ENCODE measurements around the gene E2F3. TPM values are rescaled to one million over a fixed set of nuclear protein-coding genes. Genes with fewer than 3 reads are reported as not detected.

The E2F3 gene
- total and polyA plus RNA-seq, 2 donors = 3.0 to 8.6 TPM

GRCh38 chr6:20448828-20449227 is 47.1 kb downstream of the E2F3 start:
- no peak overlapping the region for H3K4me3 ChIP-seq (ENCODE audit: low read length in 2 of 2)
- no peaks in the 10 kb centered on the region for H3K27me3 ChIP-seq (ENCODE audit: control insufficient read depth in 2 of 2, insufficient read depth in 1 of 2, low read length in 1 of 2)
- WGBS = 98% methylated on average over 2 of the region's 2 CpGs
- H3K27ac ChIP-seq (ENCODE audit: low read depth in 1 of 2, low read length in 1 of 2) = no peak overlapping the region
- H3K4me1 ChIP-seq (ENCODE audit: control insufficient read depth in 2 of 2, insufficient read depth in 2 of 2, low read length in 2 of 2) = no peaks in the 10 kb centered on the region
- H3K9me3 ChIP-seq (ENCODE audit: control insufficient read depth in 2 of 2, insufficient read depth in 1 of 2, low read length in 1 of 2) = no peaks in the 10 kb centered on the region
- no peaks in the 10 kb centered on the region for H3K36me3 ChIP-seq (ENCODE audit: control insufficient read depth in 2 of 2, insufficient read depth in 2 of 2, low read length in 1 of 2)
- DNase-seq (ENCODE audit: low read depth in 6 of 9, low spot score in 9 of 9) = no peak

GRCh38 chr6:20454204-20454824 is 52.6 kb downstream of the E2F3 start:
- 82% methylated on average over 4 of the region's 4 CpGs for WGBS
- no peak overlapping the region for H3K27ac ChIP-seq (ENCODE audit: low read depth in 1 of 2, low read length in 1 of 2)

GRCh38 chr6:20455251-20455940 is 53.7 kb downstream of the E2F3 start:
- WGBS = 93% methylated on average over 5 of the region's 5 CpGs
- DNase-seq (ENCODE audit: low read depth in 6 of 9, low spot score in 9 of 9) = no peak
- Histone ChIP-seq H3K4me3 (ENCODE audit: low read length in 2 of 2) (no peak overlapping the region), H3K27me3 (ENCODE audit: control insufficient read depth in 2 of 2, insufficient read depth in 1 of 2, low read length in 1 of 2) (no peaks in the 10 kb centered on the region), H3K36me3 (ENCODE audit: control insufficient read depth in 2 of 2, insufficient read depth in 2 of 2, low read length in 1 of 2) (peaks cover 2 to 8% of the 10 kb centered on the region in 2 donors), H3K27ac (ENCODE audit: low read depth in 1 of 2, low read length in 1 of 2) (no peak overlapping the region), H3K9me3 (ENCODE audit: control insufficient read depth in 2 of 2, insufficient read depth in 1 of 2, low read length in 1 of 2) (no peaks in the 10 kb centered on the region), H3K4me1 (ENCODE audit: control insufficient read depth in 2 of 2, insufficient read depth in 2 of 2, low read length in 2 of 2) (peaks cover 0 to 5% of the 10 kb centered on the region in 2 donors)

More at GRCh38 chr6:20454204-20454824, 52.6 kb downstream of the E2F3 start:
- H3K9me3 ChIP-seq (ENCODE audit: control insufficient read depth in 2 of 2, insufficient read depth in 1 of 2, low read length in 1 of 2) = no peaks in the 10 kb centered on the region
- H3K4me1 ChIP-seq (ENCODE audit: control insufficient read depth in 2 of 2, insufficient read depth in 2 of 2, low read length in 2 of 2) = peaks cover 0 to 5% of the 10 kb centered on the region in 2 donors
- no peaks in the 10 kb centered on the region for H3K27me3 ChIP-seq (ENCODE audit: control insufficient read depth in 2 of 2, insufficient read depth in 1 of 2, low read length in 1 of 2)
- H3K36me3 ChIP-seq (ENCODE audit: control insufficient read depth in 2 of 2, insufficient read depth in 2 of 2, low read length in 1 of 2) = peaks cover 0 to 4% of the 10 kb centered on the region in 2 donors
- H3K4me3 ChIP-seq (ENCODE audit: low read length in 2 of 2) = no peak overlapping the region
- peak in 2 of 9 donors; percentile 4 to 18 for DNase-seq (ENCODE audit: low read depth in 6 of 9, low spot score in 9 of 9)

GRCh38 chr6:20458027-20458894 is 56.6 kb downstream of the E2F3 start:
- H3K27ac ChIP-seq (ENCODE audit: low read depth in 1 of 2, low read length in 1 of 2) = no peak overlapping the region
- no peaks in the 10 kb centered on the region for H3K27me3 ChIP-seq (ENCODE audit: control insufficient read depth in 2 of 2, insufficient read depth in 1 of 2, low read length in 1 of 2)
- H3K4me3 ChIP-seq (ENCODE audit: low read length in 2 of 2) = no peak overlapping the region
- peaks cover 0 to 5% of the 10 kb centered on the region in 2 donors for H3K4me1 ChIP-seq (ENCODE audit: control insufficient read depth in 2 of 2, insufficient read depth in 2 of 2, low read length in 2 of 2)
- 60% methylated on average over 8 of the region's 8 CpGs for WGBS
- H3K36me3 ChIP-seq (ENCODE audit: control insufficient read depth in 2 of 2, insufficient read depth in 2 of 2, low read length in 1 of 2) = peaks cover 2 to 8% of the 10 kb centered on the region in 2 donors
- no peak for DNase-seq (ENCODE audit: low read depth in 6 of 9, low spot score in 9 of 9)
- H3K9me3 ChIP-seq (ENCODE audit: control insufficient read depth in 2 of 2, insufficient read depth in 1 of 2, low read length in 1 of 2) = no peaks in the 10 kb centered on the region

- Histone ChIP-seq H3K27ac (ENCODE audit: low read depth in 1 of 2, low read length in 1 of 2) (no peak overlapping the region), H3K4me1 (ENCODE audit: control insufficient read depth in 2 of 2, insufficient read depth in 2 of 2, low read length in 2 of 2) (no peaks in the 10 kb centered on the region), H3K4me3 (ENCODE audit: low read length in 2 of 2) (no peak overlapping the region), H3K9me3 (ENCODE audit: control insufficient read depth in 2 of 2, insufficient read depth in 1 of 2, low read length in 1 of 2) (no peaks in the 10 kb centered on the region), H3K36me3 (ENCODE audit: control insufficient read depth in 2 of 2, insufficient read depth in 2 of 2, low read length in 1 of 2) (peaks cover 2 to 8% of the 10 kb centered on the region in 2 donors), H3K27me3 (ENCODE audit: control insufficient read depth in 2 of 2, insufficient read depth in 1 of 2, low read length in 1 of 2) (no peaks in the 10 kb centered on the region)
- DNase-seq (ENCODE audit: low read depth in 6 of 9, low spot score in 9 of 9) = no peak
- WGBS = 99% methylated on average over 6 of the region's 6 CpGs
Measured at GRCh38 chr6:20459682-20460081, 58.0 kb downstream of the E2F3 start.

DNA sequence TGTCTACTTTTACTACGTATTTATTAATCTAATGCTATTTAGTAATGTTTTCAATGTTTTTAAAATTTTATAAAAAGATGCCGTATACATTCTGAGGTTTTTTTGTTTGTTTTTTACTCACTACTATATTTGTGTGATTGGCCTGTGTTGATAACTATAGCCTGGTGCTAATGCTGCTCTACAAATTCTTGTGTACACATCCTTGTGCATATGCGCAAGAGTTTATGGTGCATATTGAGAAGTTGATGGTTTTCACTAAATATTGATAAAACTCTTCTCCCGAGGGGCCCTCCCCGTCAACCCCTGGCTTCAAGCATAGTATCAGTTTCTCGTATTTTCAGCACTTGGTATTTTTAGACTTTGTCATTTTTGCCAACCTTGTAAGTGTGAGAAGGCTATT is 59.9 kb downstream of the E2F3 start:
- no peak overlapping the region for H3K4me3 ChIP-seq (ENCODE audit: low read length in 2 of 2)
- peaks cover 2 to 8% of the 10 kb centered on the region in 2 donors for H3K36me3 ChIP-seq (ENCODE audit: control insufficient read depth in 2 of 2, insufficient read depth in 2 of 2, low read length in 1 of 2)
- DNase-seq (ENCODE audit: low read depth in 6 of 9, low spot score in 9 of 9) = no peak
- H3K27me3 ChIP-seq (ENCODE audit: control insufficient read depth in 2 of 2, insufficient read depth in 1 of 2, low read length in 1 of 2) = no peaks in the 10 kb centered on the region
- H3K4me1 ChIP-seq (ENCODE audit: control insufficient read depth in 2 of 2, insufficient read depth in 2 of 2, low read length in 2 of 2) = no peaks in the 10 kb centered on the region
- H3K9me3 ChIP-seq (ENCODE audit: control insufficient read depth in 2 of 2, insufficient read depth in 1 of 2, low read length in 1 of 2) = no peaks in the 10 kb centered on the region
- WGBS = 91% methylated on average over 6 of the region's 6 CpGs
- H3K27ac ChIP-seq (ENCODE audit: low read depth in 1 of 2, low read length in 1 of 2) = no peak overlapping the region

DNA sequence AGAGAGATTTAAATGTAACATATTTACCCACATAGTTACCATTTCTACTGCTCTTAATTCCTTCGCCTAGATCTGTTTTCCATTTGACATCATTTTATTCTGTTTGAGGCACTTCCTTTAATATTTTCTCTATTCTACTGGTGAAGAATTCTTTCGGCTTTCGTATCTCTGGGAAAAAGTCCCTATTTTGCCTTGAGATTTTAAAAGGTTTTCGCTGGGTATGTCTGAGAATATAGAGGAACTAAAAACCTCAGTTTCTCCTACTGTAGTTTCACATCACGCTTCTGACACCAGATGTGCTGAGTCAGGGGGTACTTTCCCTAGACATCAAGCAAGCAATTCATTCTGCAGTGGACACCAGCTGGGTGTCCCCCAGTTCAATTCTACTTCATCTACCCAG is 61.7 kb downstream of the E2F3 start:
- Histone ChIP-seq H3K27me3 (ENCODE audit: control insufficient read depth in 2 of 2, insufficient read depth in 1 of 2, low read length in 1 of 2) (no peaks in the 10 kb centered on the region), H3K27ac (ENCODE audit: low read depth in 1 of 2, low read length in 1 of 2) (no peak overlapping the region), H3K4me1 (ENCODE audit: control insufficient read depth in 2 of 2, insufficient read depth in 2 of 2, low read length in 2 of 2) (no peaks in the 10 kb centered on the region), H3K36me3 (ENCODE audit: control insufficient read depth in 2 of 2, insufficient read depth in 2 of 2, low read length in 1 of 2) (peaks cover 4 to 8% of the 10 kb centered on the region in 2 donors), H3K4me3 (ENCODE audit: low read length in 2 of 2) (no peak overlapping the region), H3K9me3 (ENCODE audit: control insufficient read depth in 2 of 2, insufficient read depth in 1 of 2, low read length in 1 of 2) (no peaks in the 10 kb centered on the region)
- WGBS = 98% methylated on average over 5 of the region's 5 CpGs
- DNase-seq (ENCODE audit: low read depth in 6 of 9, low spot score in 9 of 9) = peak in 1 of 9 donors; percentile 9

DNA sequence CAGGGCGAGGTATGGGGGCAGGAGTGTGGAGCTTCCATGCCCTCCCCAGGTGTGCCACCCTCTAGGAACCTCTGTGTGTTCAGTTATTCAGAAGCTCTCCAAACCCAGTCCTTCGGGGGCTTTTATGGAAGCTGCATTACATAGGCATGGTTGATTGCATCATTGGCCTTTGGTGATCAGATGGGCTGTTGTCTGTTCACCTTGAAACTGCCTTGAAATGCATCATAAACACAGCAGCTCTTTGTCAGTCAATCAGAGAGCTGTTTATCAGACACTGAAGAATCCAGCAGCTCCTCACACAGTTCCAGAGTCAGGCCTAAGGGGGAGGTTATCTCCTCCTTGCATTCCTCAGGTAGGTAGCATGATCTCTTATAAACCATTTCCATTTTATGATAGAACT is 62.4 kb downstream of the E2F3 start:
- no peak for DNase-seq (ENCODE audit: low read depth in 6 of 9, low spot score in 9 of 9)
- Histone ChIP-seq H3K4me1 (ENCODE audit: control insufficient read depth in 2 of 2, insufficient read depth in 2 of 2, low read length in 2 of 2) (no peaks in the 10 kb centered on the region), H3K4me3 (ENCODE audit: low read length in 2 of 2) (no peak overlapping the region), H3K36me3 (ENCODE audit: control insufficient read depth in 2 of 2, insufficient read depth in 2 of 2, low read length in 1 of 2) (peaks cover 8 to 9% of the 10 kb centered on the region in 2 donors), H3K27me3 (ENCODE audit: control insufficient read depth in 2 of 2, insufficient read depth in 1 of 2, low read length in 1 of 2) (no peaks in the 10 kb centered on the region), H3K9me3 (ENCODE audit: control insufficient read depth in 2 of 2, insufficient read depth in 1 of 2, low read length in 1 of 2) (no peaks in the 10 kb centered on the region), H3K27ac (ENCODE audit: low read depth in 1 of 2, low read length in 1 of 2) (no peak overlapping the region)
- WGBS = 96% methylated on average over 2 of the region's 2 CpGs

- no peaks in the 10 kb centered on the region for H3K27me3 ChIP-seq (ENCODE audit: control insufficient read depth in 2 of 2, insufficient read depth in 1 of 2, low read length in 1 of 2)
Measured at GRCh38 chr6:20464847-20465246, 63.2 kb downstream of the E2F3 start.

More at GRCh38 chr6:20464847-20465246, 63.2 kb downstream of the E2F3 start:
- DNase-seq (ENCODE audit: low read depth in 6 of 9, low spot score in 9 of 9) = no peak
- H3K9me3 ChIP-seq (ENCODE audit: control insufficient read depth in 2 of 2, insufficient read depth in 1 of 2, low read length in 1 of 2) = no peaks in the 10 kb centered on the region
- no peaks in the 10 kb centered on the region for H3K4me1 ChIP-seq (ENCODE audit: control insufficient read depth in 2 of 2, insufficient read depth in 2 of 2, low read length in 2 of 2)
- H3K4me3 ChIP-seq (ENCODE audit: low read length in 2 of 2) = no peak overlapping the region
- peaks cover 6 to 7% of the 10 kb centered on the region in 2 donors for H3K36me3 ChIP-seq (ENCODE audit: control insufficient read depth in 2 of 2, insufficient read depth in 2 of 2, low read length in 1 of 2)
- WGBS = 96% methylated on average over 4 of the region's 4 CpGs
- H3K27ac ChIP-seq (ENCODE audit: low read depth in 1 of 2, low read length in 1 of 2) = no peak overlapping the region

Measured in thymus (tissue), 11 donors.